SW480 (cell line): ENCODE data around the gene TXNDC12.
"Not testable (repeated sequence)": the region's sequence is repeated elsewhere in the genome, so short reads cannot be mapped to it uniquely, and the experiment has no call there.

ENCODE experiments used
- DNase-seq: peaks from one replicate; pipeline ENCODE4 v3.0.0-alpha.2; 2016; ENCODE audit warnings: low spot score

The TXNDC12 gene

DNA sequence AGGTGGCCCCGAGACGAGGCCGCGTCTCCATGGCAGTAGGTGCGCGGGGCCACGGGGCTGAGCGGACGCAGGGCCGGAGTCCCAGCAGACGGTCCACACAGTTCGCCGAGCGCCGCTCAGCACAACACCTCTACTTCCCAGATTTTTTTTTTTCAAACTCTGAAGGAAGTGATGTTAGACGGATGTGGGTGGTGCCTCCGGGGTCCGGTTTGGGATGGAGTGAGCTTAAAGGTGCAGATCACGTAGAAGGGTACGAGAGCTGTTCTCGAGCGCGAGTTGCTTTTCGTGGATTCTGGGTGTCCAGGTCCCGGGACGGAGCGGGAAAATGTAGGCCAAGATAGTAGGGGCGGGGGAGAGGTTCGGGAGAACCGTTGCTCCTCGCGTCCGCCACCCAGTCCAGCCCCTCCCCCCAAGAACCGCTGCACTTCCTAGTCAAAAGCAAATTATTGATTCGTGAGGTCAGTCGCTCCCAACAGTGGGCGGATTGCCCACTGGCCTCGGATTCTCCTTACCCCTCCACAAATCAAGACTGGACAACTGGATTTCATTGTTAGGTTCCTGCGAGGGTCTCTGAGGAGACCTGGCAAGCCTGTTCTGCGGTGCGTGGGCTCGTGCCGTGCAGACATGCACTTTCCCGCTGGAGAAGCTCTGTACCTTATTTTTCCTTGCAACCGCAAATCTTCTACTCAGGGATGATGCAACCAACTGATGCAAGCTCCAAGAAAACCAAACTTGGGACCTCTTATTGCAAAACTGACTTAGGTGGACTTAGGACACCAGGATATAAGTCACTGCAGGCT lies at the start of gene TXNDC12:
Gene TXNDC12, minus strand, starts transcription at position 126 of the 800 bp plus-strand sequence. Its CDS starts 95 bp downstream, at position 31.
- DNase-seq, result peak; percentile 94

DNA sequence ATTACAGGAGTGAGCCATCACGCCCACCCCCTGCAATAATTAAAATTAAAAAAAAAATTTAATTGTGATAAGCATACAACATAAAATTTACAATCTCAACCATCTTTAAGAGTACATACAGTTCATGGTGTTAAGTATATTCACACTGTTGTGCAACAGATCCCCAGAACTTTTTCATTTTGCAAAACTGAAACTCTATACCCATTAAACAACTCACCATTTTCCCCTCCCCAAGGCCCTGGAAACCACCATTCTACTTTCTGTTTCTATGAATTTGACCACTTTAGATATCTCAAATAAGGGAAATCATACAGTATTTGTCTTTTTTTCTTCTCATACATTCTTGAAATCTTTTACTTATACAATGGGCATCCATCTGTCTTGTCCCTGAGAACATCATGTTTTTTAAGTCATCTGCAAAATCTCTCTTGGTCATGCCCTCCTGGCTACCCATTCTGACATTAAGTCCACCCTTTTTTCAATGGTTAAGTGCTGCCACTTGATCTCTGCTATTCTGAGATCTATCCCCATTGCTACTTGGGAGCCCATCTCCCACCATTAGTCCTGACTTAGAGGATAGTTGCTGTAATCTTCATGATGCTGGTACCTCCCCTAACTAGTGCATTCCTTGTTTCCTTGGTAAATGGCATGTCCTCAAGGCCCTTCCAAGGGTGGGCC lies 47.5 kb upstream of the TXNDC12 start:
- no peak for DNase-seq

DNA sequence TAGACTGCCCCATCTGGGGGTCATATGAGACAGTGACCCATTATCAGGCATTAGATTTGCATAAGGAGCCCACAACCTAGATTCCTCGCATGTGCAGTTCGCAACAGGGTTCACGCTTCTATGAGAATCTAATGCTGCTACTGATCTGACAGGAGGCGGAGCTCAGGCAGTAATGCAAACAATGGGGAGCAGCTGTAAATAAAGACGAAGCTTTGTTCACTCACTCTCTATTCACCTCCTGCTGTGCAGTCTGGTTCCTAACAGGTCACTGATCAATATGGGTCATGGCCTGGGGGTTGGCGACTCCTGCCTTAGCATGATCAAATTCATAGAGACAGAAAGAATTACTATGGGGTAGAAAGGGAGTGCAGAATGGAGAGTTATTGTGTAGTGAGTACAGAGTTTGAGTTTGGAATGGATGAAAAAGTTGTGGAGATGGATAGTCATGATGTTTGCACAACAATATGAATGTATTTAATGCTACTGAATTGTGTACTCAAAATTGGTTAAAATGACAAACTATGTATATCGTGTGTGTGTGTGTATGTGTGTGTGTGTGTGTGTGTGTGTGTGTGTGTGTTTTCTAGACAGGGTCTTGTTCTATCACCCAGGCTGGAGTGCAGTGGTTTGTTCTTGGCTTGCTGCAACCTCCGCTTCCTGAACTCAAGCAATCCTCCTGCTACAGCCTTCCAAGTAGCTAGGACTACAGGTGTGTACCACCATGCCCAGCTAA lies 43.3 kb upstream of the TXNDC12 start:
- DNase-seq, result no peak

DNA sequence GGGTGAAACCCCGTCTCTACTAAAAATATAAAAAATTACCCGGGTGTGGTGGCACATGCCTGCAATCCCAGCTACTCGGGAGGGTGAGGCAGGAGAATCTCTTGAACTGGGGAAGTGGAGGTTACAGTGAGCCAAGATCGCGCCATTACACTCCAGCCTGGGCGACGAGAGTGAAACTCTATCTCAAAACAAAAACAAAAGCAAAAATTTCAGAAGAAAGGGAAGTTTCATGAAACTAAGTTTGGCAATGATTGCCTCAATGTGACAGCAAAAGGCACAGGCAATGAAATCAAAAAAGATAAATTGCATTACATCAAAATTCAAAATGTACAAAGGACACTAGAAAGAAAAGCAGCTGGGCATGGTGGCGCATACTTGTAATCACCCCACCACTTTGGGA lies 41.2 kb upstream of the TXNDC12 start:
- no peak for DNase-seq

DNA sequence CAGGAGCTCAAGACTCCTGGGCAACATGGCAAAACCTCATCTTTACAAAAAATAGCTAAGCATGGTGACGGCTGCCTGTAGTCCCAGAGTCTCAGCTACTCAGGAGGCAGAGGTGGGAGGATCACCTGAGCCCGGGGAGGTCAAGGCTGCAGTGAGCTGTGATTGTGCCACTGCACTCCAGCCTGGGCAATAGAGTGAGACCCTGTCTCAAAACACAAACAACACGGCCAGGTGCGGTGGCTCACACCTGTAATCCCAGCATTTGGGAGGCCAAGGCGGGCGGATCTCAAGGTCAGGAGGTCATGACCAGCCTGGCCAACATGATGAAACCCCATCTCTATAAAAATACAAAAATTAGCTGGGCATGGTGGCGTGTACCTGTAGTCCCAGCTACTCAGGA lies 39.3 kb upstream of the TXNDC12 start:
- not testable (repeated sequence) for DNase-seq

DNA sequence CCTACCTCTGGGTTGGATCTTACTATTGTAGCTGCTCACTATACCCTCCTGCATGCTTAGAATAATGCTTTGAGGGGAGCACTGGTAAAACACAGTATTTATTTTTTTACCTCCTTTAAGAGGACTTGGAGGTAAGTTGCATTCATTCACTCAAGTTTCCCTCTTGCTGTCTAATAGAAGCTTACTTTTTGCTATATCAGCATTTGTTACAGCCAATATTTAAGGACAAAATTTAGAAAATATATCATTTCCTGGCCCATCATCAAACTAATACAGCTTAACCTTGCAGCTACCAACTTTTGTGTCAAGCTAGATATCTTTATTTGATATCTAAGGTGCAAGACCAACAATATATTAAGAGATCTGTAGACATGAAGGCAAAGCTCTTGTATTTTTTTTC lies 32.9 kb upstream of the TXNDC12 start:
- not testable (repeated sequence) for DNase-seq

DNA sequence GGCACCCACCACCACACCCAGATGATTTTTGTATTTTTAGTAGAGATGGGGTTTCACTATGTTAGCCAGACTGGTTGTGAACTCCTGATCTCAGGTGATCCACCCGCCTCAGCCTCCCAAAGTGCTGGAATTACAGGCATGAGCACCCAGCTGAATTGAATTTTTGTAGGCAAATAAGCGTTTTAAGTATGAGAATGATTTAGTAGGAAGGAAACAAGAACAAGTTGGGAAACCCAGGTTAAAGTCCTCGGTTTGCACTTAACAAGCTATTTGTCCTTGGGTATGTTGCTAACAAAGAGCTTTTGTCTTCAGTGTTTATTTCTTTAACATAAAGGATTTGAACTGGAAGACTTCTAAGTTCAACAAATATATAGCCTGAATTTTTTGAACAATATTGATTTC lies 25.0 kb upstream of the TXNDC12 start:
- DNase-seq, result no peak

DNA sequence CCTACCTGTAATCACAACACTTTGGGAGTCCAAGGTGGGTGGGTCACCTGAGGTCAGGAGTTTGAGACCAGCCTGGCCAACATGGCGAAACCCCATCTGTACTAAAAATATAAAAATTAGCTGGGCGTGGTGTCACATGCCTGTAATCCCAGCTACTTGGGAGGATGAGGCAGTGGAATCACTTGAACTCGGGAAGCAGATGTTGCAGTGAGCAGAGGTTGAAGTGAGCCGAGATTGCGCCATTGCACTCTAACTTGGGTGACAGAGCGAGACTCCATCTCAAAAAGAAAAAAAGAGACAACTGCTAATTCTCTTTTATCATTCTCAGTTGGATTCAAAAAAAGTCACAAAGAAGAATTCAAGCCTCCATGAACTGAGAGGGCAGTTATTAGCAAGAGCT lies 22.3 kb upstream of the TXNDC12 start:
- DNase-seq, result not testable (repeated sequence)

DNA sequence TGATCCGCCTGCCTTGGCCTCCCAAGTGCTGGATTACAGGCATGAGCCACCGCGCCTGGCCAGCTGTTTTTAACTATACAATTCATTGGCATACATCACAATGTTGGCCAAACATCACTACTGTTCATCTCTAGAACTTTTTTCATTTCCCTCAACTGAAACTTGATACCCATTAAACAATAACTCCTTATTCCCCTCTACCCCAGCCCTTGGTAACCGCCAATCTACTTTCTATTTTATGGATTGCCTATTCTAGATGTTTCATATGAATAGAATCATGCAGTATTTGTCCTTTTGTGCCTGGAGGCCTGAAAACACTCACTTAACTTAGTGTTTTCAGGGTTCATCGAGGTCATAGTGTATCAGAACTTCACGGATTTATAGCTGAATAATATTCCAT lies 17.3 kb upstream of the TXNDC12 start:
- no peak for DNase-seq

DNA sequence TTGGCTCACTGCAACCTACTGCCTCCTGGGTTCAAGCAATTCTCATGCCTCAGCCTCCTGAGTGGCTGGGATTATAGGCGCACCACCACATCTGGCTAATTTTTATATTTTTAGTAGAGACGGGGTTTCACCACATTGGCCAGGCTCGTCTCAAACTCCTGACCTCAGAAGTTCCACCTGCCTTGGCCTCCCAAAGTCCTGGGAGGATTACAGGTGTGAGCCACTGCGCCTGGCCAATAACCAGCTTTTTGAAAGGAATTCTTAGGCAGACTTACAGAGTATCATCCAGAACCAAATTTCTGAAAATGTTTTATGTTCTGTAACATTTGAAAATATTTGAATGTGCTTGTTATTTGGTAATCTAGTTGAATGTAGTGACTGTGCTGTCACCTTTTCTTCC lies 15.7 kb upstream of the TXNDC12 start:
- DNase-seq, result no peak

DNA sequence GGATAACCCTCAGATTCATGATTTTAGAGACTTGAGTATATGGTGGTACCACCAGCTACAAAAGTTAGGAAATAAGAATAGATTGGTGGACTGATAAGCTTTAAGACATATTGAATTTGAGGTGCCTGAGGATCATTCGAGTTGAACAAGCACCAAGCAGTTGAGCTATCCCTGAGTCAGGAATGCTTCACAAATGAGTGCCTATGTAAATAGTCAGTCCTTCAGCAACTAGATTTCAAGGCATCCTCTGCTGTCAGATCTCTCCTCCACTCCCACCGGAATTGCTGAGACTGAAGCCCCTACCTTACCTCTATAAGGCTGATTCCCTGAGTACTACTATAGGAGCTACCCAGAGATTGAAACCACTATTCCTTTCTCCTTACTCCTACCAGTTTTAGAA lies 8.2 kb upstream of the TXNDC12 start:
- DNase-seq, result no peak

DNA sequence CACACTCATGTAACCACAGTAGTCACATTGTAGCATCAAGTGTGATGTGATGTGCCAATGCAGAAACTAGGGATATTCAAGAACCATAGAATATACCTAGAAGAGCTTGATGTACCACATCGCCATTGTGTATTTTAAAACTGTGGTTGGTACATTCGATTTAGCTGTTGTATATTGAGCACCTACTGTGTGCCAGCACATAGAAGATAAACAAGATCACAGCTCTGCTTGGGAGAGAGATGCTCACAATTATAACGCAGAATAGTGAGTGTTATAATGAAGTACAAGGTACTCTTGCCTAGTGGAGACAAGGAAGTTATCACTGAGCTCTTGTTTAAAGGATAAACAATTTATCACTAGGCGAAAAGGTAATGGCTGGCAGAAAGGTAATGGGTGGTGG lies 5.8 kb upstream of the TXNDC12 start:
- DNase-seq, result no peak

DNA sequence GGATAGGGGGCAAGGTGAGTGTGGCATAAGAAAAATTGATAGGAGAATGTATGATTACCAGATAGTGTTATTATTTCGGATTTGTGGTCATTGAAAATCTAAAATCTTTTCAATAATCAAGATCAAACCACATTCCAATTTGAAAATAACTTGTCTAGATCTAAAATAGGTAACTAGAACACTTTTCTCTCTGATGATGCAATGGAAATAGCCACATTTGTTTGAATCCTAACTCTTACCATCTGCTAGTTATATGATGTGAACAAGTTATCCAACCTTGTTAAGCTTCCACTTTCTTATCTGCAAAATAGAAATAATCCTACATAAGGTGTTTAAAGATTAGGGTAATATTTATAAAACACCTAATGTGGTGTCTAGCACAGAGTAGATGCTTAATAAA lies 4.9 kb upstream of the TXNDC12 start:
- DNase-seq, result no peak

DNA sequence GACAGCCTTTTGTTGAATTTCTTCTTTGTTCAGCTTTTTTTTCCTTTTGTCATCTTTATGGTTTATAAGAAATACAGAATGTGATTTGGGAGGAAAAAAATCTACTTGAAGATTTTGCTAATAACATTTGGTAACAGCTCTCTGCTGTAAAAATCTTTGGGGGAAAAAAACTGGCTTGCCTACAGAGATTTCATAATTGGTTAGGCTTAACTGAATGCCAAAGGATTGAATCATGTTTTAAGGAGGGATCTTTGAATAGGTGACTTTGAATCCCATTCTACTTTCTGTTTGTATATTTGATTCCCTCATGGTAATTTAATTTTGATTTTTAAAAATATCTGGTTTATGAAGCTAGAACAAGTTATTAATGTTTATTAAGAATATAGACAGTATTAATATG lies 4.3 kb upstream of the TXNDC12 start:
- no peak for DNase-seq

DNA sequence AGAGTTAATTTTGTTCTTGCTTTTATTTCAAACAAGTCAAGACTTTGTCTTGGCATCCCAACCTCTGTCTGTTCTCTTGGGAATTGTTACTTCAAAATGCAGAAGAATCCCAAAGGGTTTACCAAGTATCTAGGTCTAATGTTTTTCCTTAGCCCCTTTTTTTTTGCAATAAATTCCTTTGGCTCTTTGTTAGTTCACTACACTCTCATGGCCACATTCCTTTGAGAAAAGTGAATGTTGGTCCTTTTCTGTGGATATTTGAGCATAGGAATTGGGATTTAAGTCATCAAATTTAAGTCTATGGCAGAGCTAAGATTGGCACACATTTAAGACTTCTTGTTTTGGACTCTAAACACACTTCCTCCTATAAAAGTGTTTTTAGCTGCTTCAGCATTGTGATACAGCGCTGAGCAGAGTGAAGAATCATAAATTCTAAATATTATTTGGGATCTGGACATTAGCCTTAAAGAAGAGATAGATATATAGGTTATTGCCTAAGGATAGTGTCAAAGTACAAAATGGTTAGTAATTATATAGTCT lies 3.0 kb upstream of the TXNDC12 start:
- DNase-seq, result no peak

DNA sequence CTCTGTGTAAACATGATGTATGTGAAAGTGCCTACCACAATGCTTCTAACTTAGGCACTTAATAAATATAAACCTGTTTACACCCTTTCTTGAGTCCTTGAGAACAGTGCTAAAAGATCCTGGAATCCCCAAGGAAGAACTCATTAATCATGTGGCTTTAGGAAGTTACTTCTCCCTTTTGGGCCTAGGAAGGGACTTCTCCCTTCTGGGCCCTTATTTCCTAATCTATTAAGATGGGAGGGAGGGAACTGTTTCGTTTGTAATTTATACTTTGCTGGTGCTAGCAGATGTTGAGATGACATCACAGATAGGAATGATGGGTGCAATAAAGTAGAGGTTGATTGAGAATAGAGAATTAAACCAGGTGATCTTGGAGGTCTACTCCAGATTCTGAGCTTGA lies 2.3 kb upstream of the TXNDC12 start:
- no peak for DNase-seq

DNA sequence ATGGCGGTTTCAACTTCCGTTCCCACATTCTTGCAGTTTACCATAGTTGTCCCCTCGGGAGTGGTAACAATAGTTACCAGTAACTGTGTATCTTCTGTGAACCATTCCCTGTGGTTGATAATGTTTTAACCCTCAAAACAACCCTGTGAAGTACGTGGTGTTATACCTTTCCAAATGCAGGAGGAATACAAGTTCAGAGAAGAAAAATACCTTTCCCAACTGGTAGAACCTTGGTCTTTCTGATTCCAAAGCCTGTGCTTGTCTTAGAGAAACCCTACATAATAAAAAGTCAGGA lies 1.9 kb upstream of the TXNDC12 start:
- DNase-seq, result no peak

DNA sequence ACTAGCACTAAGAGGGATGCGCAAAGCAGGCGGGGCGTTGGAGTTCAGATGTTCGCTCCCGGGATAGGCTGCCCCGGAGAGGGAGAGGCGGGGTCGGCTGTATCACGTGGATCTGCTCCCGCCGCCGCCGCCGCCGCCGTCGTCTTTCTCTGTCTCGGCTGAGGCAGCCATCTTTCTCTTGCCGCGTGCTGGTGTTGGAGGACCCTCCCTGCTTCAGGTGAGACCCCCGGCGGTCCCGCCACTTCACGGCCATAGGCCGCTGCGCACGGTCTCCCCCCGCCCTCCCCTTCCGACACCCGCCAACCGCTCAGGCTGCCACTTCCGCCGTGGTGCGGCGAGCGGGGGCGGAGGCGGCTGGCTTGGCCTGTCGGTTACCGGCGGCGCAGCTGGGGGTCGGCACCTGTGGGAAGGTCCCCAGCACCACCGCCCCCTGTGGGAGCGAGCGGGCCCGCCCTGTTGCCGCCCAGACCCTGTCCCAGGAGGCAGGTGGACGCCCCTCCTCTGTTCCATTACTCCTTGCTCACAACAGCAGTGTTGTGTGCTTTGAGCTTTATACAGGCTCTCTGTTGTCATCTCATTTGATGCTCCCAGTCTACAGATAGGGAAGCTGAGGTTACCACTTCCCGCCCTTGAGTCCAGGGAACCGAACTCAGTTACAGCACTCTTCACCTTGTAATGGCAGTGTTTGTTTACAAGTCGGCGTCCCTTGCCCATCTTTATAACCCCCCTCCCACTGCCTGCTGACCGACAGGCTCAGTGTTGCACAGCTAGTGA lies 1.4 kb upstream of the TXNDC12 start, which contains the start of gene BTF3L4:
Gene BTF3L4, plus strand, starts transcription at position 133 of the 774 bp plus-strand sequence. CDS start 3,553 bp downstream, outside the sequence.
- DNase-seq, result peak; percentile 96

DNA sequence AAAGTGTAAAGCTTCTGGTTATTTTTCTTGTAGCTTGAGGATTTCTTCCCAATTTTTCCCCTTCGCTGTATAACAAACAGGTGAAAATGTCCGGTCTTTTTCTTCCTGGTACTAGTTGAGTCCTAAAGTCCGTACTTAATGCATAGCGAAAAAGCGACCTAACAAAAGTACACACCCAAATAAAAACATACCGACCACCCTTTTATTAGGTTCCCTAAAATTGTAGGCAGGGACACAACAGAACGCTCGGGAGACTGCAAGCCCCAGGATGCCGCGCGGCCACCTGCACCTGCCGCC lies 823 bp upstream of the TXNDC12 start:
- DNase-seq, result no peak

DNA sequence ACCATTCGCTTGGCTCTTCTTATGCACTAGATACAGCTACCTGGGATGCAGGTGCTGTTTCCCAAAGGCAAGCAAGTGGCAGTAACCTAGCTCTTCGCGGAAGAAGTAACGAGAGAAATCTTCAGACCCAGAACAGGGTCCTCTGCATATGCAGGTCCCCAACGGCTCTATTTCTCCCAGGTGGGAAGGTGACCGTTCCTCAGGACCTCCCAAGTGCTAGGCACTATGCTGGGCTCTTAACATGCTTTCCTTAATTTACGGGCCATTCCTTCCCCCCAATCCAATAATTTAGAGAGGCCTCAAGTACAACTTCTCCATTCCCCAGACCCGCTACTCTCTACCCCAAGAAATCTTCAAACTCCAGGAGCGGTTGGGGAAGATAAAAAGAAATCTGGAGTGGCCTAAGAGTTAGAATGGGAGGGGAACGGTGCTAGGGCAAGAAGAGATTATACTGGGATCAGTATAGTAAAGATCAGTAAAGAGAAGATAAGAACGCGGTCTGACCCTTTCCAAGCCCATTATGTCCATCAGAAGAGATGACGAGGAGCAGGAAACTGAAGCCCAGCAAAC lies 410 bp downstream of the TXNDC12 start:
- DNase-seq, result no peak

DNA sequence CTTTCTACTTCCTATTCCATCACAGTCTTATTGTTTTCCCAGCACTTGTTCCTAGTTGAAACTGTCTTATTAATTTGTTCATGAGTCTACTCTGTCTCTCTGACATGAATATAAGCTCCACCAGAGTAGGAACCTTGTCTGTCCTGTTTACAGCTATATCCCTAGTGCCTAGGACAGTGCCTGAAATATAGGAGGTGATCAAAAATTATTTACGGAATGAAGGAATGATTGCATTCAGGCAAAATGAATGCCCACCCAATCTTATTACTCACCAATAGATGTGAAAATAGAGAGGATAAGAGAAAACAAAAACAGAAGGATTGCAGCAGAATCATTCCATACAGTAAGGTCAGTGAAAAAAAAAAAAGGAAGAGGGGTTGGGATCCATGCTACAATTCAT lies 1.1 kb downstream of the TXNDC12 start:
- DNase-seq, result no peak

DNA sequence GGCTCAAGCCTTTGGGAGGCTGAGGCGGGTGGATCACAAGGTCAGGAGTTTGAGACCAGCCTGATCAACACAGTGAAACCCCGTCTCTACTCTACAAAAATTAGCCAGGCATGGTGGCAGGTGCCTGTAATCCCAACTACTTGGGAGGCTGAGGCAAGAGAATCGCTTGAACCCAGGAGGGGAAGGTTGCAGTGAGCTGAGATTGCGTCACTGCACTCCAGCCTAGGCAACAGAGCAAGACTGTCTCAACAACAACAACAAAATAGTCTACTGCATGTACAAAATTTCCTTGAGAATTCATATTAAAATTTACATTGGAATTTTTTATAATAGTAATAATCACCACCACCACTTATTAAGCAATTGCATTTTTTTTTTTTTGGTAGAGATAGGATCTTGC lies 5.7 kb downstream of the TXNDC12 start:
- DNase-seq, result not testable (repeated sequence)
